AG09319 (cell line): Measurements from ENCODE around the gene PANK2.
"Not testable (repeated sequence)": the region's sequence is repeated elsewhere in the genome, so short reads cannot be mapped to it uniquely, and the experiment has no call there.

Experiments used
- DNase-seq: peaks from one replicate; pipeline ENCODE4 v3.0.0-alpha.2; 2010; ENCODE audit warnings: low read depth; ENCODE audit errors: extremely low read depth
- TF ChIP-seq, protein P1 (sequence below): IDR thresholded peaks from 2 replicates; pipeline ENCODE4 v1.5.1; 2011; ENCODE audit warnings: low read depth, mild to moderate bottlenecking, inconsistent platforms, low read length, moderate library complexity

PANK2 gene

DNA sequence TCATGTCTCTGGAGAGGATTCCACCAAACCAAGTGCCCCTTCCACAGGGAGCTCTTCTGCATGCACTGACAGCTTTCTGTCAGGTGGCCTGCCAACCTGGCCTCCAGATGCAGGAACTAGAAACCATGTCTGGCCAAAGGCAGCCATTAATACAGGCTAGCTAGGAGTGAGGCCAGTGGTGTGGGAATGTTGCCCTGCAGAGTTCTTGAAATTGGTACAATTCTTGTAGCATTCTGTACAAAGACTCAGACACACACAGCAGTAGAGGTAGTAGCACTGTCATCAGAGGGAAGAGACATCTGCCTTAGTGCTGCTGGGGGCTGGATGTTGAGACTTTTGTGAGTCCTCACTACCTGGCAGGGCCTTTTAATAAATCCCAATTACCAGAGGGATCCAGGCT, 77.4 kb downstream of the PANK2 start:
- TF ChIP-seq, protein P1, sequence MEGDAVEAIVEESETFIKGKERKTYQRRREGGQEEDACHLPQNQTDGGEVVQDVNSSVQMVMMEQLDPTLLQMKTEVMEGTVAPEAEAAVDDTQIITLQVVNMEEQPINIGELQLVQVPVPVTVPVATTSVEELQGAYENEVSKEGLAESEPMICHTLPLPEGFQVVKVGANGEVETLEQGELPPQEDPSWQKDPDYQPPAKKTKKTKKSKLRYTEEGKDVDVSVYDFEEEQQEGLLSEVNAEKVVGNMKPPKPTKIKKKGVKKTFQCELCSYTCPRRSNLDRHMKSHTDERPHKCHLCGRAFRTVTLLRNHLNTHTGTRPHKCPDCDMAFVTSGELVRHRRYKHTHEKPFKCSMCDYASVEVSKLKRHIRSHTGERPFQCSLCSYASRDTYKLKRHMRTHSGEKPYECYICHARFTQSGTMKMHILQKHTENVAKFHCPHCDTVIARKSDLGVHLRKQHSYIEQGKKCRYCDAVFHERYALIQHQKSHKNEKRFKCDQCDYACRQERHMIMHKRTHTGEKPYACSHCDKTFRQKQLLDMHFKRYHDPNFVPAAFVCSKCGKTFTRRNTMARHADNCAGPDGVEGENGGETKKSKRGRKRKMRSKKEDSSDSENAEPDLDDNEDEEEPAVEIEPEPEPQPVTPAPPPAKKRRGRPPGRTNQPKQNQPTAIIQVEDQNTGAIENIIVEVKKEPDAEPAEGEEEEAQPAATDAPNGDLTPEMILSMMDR: no peak

DNA sequence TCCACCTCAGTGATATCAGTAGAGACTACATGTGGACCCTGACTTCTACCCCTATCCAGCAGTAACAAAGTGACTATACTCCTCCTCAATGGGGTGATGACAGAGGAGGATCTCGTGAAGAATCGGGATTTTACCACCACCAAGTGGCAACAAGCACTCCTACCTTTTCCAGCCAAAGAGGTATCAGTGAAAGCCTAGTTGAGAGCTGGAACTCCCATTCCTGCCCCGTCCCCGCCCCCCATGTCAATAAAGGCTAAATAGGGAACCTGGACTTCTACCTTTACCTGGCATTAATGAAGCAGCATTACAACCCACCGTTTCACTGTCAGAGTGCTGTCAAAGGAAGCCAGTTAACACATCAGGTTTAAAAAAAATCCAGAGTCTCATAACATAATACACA, 80.8 kb downstream of the PANK2 start:
- DNase-seq: no peak
- TF ChIP-seq, protein P1: no peak

More for the DNA sequence above, 77.4 kb downstream of the PANK2 start:
- no peak for DNase-seq

DNA sequence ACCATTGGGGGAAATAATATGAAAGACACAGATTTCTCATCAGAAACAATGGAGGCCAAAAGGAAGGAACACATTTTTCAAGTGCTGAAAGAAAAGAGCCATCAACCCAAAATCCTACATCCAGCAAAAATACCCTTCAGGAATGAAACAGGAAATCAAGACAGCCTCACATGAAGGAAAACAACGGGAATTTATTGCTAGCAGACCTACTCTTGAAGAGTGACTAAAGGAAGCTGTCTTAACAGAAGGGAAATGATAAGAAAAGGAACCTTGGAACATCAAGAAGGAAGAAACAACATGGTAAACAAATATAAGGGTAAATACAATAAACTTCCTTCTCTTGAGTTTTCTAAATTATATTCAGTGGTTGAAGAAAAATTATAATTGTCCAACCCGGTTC, 82.0 kb downstream of the PANK2 start:
- DNase-seq: no peak
- TF ChIP-seq, protein P1: no peak

DNA sequence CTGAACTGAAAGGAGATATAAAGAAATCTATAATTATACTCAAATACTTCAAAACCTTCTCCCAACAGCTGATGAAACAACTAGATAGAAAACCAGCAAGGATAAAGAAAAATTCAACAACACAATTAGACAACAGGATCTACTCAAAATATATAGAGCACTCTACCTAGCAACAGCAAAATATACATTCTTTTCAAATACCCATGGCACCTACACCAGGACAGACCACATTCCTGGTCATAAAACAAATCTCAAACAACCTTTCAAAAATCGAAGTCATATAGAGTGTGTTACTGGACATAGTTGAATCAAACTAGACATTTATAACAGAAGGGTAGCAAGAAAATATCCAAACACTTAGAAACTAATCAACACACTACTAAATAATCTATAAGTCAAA, 83.0 kb downstream of the PANK2 start:
- TF ChIP-seq, protein P1: no peak
- no peak for DNase-seq

- DNase-seq: not testable (repeated sequence)
These were observed 83.4 kb downstream of the PANK2 start for GRCh38 chr20:3972631-3973030.

- DNase-seq: no peak
- TF ChIP-seq, protein P1: no peak
These were observed 84.5 kb downstream of the PANK2 start for GRCh38 chr20:3973705-3974104.

- TF ChIP-seq, protein P1: no peak
- no peak for DNase-seq
These were observed 87.3 kb downstream of the PANK2 start for GRCh38 chr20:3976511-3976910.
